HG03066 (cell line): ENCODE results near the gene LRRC27.
"Not testable (repeated sequence)": the region's sequence is repeated elsewhere in the genome, so short reads cannot be mapped to it uniquely, and the experiment has no call there.

ENCODE experiments used
- ATAC-seq: cut with Tn5 transposase; IDR thresholded peaks from one replicate; pipeline ENCODE4 v1.9.1; 2021; ENCODE audit warnings: low read depth; ENCODE audit not compliant: unreplicated experiment

LRRC27 gene

GRCh38 chr10:132369636-132370185 is 37.7 kb downstream of the LRRC27 start:
- no peak for ATAC-seq

DNA sequence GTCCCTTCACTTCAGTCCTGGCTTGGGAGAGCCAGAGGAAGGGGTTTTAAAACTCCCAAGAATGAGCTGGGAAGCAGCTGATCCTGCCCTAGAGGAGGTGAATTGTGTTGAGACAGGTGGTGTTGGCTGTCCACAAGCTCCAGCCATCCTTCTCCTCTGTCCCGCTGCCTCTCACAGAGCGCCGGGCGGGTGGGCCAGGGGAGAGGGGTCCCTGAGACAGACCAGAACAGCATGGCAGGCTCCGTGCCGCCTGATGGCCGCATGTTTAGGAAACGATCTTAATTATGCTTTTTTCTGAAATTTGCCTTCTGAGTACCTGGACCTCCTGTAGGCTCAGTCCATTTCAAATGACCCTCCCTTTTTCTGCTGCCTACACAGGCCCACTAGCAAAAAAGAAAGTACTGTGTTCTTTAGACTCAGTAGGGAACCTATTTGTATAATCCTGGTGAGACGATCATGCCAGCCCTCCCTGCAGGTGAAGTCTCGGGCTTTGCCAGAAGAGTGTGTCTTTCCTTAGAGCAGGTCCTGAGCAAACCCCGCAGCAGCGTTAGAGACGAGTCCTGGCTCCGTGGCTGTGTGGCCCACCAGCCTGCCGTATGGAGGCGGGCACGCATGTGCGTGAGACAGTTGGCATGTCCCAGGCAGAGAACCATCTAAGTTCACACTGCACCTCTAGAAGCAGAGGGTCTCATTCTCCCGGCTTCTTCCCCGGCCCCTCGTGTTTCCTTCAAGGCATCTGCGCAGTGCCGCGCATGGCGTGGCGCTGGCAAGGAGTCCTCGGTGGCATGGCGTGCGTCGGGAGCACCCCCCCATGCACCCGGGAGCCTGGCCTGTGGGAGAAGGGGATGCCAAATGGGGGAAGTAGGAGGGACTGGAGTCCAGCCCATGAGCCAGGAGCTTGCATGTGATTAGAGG is 38.7 kb downstream of the LRRC27 start:
- no peak for ATAC-seq

- no peak for ATAC-seq
These were observed 39.7 kb downstream of the LRRC27 start for GRCh38 chr10:132371641-132372081.

GRCh38 chr10:132372516-132373095 is 40.6 kb downstream of the LRRC27 start:
- ATAC-seq = no peak

DNA sequence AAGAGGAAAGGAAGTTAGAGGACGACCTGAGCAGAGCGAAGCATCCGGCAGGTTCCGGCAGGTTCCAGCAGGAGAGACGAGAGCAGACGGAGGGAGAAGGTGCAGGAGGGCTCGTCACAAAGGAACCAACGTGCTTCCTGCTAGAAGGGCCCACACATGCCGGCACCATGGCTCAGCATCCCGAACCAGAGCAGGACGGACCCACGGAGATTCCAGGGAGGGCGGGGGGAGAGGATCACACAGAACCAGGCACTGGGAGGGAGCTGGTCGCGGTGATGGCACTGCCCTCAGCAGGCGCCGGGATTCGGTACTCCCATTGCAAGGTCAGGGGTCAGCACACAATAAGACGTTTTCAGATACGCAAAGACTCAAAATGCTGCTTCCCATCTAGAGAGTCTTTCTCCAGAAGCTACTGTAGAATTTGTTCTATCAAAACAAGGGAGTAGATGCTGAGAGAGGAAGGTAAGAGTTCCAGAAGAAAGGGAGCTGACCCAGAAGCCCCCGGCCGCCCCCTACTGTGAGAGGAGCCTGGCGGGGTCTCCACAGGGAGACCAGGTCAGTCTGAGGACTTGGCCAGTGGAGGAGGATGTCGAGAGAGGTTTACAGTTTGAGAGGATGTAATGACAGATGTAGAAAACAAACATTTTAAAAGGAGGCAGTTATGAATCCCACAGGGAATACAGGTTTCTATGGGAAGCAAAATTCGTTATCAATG is 41.4 kb downstream of the LRRC27 start:
- no peak for ATAC-seq

GRCh38 chr10:132374176-132374575 is 42.2 kb downstream of the LRRC27 start:
- ATAC-seq = no peak

- ATAC-seq = no peak
These were observed 42.6 kb downstream of the LRRC27 start for GRCh38 chr10:132374612-132375011.

GRCh38 chr10:132375116-132375794 is 43.3 kb downstream of the LRRC27 start:
- no peak for ATAC-seq

DNA sequence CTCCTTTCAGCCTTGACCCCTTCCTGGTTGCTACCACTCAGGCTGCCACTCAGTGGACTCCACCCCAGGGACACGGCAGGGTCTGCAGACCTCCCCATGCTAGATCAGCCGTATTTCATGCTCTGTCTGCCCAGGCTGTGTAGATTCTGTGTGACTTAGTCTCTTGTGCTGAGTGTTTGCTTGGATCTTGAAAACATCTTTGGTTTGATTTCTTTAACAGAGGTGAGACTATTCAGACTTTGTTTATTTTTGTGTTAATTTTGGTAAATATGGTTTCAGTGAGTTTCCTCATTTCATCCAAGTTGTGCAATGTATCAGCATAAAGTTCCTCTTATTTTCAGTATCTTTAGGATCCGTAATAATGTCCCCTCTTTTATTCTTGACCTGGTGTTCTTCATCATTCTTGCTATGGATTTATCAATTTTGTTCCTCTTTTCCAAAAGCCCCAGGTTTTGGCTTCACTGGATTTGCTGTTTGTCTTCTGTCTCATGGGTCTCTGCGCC is 43.9 kb downstream of the LRRC27 start:
- ATAC-seq = no peak

DNA sequence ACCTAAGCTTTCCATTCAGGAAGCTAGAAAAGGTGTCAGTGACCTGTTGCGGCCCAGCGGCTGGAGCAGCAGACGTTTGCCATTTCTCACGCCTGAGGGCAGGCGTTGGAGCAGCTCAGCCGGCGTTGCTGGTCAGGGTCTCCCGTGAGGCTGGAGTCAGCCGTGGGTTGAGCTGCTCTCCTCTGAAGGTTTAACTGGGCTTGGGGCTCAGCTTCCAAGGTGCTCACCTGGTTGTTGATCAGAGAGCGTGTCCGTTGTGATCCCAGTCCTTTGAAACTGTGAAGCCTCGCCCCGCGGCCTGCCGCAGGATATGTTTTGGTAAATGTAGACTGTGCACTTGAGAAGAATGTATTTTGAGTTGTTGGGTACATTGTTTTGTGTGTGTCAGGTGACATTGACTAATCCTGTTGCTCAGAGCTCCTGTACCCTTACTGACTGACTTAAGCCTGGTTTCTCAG is 44.4 kb downstream of the LRRC27 start:
- no peak for ATAC-seq

DNA sequence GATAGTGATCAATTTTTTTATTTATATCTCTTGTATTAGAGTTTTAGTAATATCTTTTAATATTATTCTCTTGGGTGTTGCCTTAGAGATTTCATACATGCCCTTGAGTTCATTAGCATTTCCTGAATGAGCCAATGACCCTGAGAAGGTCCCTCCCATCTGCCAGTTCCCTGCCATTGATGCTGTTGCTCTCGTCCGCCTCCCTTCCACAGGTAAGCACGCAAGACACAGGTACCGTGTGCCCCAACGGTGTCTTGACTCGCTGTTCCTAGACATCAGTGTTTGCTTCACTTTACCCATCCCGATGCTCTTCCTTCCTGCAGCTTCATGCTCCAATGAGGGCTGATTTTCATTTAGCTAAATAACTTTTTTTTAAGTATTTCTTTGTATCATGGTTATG is 45.3 kb downstream of the LRRC27 start:
- ATAC-seq = no peak

DNA sequence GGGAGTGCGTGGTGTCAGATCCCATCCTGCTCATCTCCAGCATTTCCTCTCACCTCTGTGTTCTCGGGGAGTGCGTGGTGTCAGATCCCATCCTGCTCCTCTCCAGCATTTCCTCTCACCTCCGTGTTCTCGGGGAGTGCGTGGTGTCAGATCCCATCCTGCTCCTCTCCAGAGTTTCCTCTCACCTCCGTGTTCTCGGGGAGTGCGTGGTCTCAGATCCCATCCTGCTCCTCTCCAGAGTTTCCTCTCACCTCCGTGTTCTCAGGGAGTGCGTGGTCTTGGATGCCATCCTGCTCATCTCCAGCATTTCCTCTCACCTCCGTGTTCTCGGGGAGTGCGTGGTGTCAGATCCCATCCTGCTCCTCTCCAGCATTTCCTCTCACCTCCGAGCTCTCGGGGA is 47.0 kb downstream of the LRRC27 start:
- ATAC-seq = not testable (repeated sequence)

GRCh38 chr10:132380986-132381385 is 49.0 kb downstream of the LRRC27 start:
- ATAC-seq = not testable (repeated sequence)

GRCh38 chr10:132381741-132382140 is 49.7 kb downstream of the LRRC27 start:
- no peak for ATAC-seq

GRCh38 chr10:132382231-132382922 is 50.4 kb downstream of the LRRC27 start:
- ATAC-seq = no peak

DNA sequence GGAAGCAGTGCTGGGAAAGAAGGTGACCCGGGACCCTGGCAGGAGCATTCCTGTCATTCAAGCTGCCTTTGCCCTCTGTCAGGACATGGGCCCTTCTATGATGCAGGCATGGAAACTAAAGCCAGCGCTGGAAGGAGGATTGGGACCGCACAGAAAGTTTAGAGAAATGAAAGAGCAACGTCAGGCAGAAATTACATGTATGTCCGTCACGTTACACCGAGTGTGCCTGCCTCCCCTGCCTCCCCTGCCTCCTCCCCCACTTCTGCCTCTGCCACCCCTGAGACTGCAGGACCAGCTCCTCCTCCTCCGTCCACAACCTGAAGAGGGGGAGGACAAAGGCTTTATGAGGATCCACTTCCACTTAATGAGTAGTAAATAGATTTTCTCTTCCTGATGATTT is 51.1 kb downstream of the LRRC27 start:
- ATAC-seq = no peak

DNA sequence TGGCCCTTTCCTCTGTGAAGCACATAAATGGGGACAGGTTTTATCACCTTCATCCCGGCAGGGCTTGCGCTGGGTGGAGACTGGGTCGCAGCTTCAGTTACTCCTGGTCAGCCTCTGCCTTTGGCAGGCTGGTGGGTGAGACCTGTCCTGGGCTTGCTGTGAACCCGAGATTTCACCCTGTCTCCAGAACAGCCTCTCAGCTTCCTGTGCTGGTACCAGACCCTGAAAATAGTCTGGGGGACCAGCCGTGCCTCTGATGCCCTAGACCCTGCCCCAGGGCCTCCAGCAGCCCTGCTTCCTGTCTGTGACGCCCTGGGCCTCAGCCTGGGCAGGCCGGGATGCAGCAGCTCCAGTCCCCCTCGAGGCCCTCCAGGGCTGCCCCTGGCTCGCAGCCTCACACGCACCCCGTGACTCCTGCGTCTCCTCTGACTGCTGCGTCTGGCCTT is 51.8 kb downstream of the LRRC27 start:
- no peak for ATAC-seq

DNA sequence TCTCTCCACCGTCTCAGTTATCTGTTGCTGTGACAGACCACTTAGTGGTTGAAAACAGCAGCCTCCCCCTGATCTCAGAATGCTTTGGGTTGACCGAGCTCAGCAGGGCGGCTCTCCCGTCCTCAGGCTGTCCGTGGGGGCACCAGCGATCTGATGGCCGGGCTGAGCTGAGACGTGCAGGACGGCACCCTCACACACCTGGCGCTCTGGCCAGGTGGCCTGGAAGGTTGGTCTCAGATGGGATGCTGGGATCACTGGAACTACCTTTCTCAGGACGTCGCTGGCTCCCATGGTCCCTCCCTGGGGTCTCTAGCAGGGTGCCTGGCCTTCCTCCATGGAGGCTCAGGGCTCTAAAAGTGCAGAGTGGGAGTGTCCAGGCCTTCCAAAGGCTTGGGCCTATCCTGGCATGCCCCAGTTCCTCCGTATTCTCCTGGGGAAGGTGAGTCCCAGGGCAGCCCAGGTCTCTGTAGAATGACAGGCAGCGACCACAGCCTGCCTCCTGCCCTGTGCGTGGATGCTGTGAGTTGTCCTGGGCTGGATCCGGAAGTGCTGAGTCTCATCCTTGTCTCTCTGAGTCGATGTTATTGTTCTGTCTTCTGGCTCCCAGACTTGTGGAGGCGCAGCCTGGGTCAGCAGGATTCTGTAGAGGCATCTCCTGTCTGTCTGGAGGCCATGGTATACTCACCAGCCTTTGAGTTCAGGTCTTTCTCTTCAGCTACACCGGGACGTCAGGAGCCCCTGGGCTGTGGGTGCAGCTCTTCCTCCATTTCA is 52.8 kb downstream of the LRRC27 start:
- no peak for ATAC-seq

GRCh38 chr10:132385389-132385667 is 53.3 kb downstream of the LRRC27 start:
- ATAC-seq = no peak
